Activated T-cell treated with anti-CD3 and anti-CD28 coated beads, Interleukin-2, amount 50 U/mL, for 72 hours (primary cell): ENCODE data around the gene SSBP2. TPM values are rescaled to one million over a fixed set of nuclear protein-coding genes. Genes with fewer than 3 reads are reported as not detected.
"Not testable (repeated sequence)": the region's sequence is repeated elsewhere in the genome, so short reads cannot be mapped to it uniquely, and the experiment has no call there.

ENCODE experiments used
- ATAC-seq, 2 donors: fragments of 150-1000 bp; cut with Tn5 transposase; replicated peaks in 1 of 2; 2 replicates each; pipeline ENCODE4 v1.10.0; 2021; ENCODE audit warnings: moderate library complexity in 2 of 2, mild to moderate bottlenecking in 1 of 2
- DNase-seq, 2 donors: peaks; one replicate each; pipeline ENCODE4 v3.0.0; 2021 to 2022; ENCODE audit warnings: mixed read lengths in 1 of 2
- H3K27ac Mint-ChIP-seq: one replicate; pipeline ENCODE4 v1.8.0; 2022; ENCODE audit warnings: mild to moderate bottlenecking, moderate library complexity, mixed read lengths
- H3K27me3 Mint-ChIP-seq: one replicate; pipeline ENCODE4 v1.8.0; 2022; ENCODE audit warnings: low read depth, mixed read lengths
- H3K36me3 Mint-ChIP-seq, 2 donors: one replicate each; pipeline ENCODE4 v1.8.0; 2022; ENCODE audit warnings: mixed read lengths in 2 of 2, mild to moderate bottlenecking in 1 of 2; ENCODE audit not compliant: insufficient read depth in 2 of 2
- H3K4me1 Mint-ChIP-seq: one replicate; pipeline ENCODE4 v1.8.0; 2022; ENCODE audit warnings: low read depth, mixed read lengths
- H3K4me3 Mint-ChIP-seq, 2 donors: one replicate each; pipeline ENCODE4 v1.8.0; 2022; ENCODE audit warnings: mild to moderate bottlenecking in 2 of 2, mixed read lengths in 2 of 2, moderate library complexity in 2 of 2
- H3K9me3 Mint-ChIP-seq, 2 donors: one replicate each; pipeline ENCODE4 v1.8.0; 2022; ENCODE audit warnings: mixed read lengths in 2 of 2
- total RNA-seq, 2 donors: library from RNA; stranded (reverse); gene quantifications; one replicate each; pipeline ENCODE4 v1.2.3, GENCODE V29; 2022

SSBP2 gene
- total RNA-seq, 2 donors from 2014 or later = 13.5 to 17.5 TPM

GRCh38 chr5:81409896-81410295 lies 341.0 kb downstream of the SSBP2 start:
- Mint-ChIP-seq H3K36me3 (no peaks in the 10 kb centered on the region), H3K27me3 (no peaks in the 10 kb centered on the region), H3K4me3 (peak overlapping the region in 1 of 2 donors; percentile 34), H3K4me1 (peaks cover 5% of the 10 kb centered on the region), H3K9me3 (no peaks in the 10 kb centered on the region), H3K27ac (no peak overlapping the region)
- DNase-seq (no peak), ATAC-seq (peak in 1 of 2 donors; percentile 43)

GRCh38 chr5:81409361-81409760 lies 341.5 kb downstream of the SSBP2 start:
- H3K4me1 Mint-ChIP-seq = peaks cover 5% of the 10 kb centered on the region
- DNase-seq = no peak
- H3K36me3 Mint-ChIP-seq = no peaks in the 10 kb centered on the region
- no peaks in the 10 kb centered on the region for H3K9me3 Mint-ChIP-seq
- H3K4me3 Mint-ChIP-seq = no peak overlapping the region
- H3K27ac Mint-ChIP-seq = no peak overlapping the region
- H3K27me3 Mint-ChIP-seq = no peaks in the 10 kb centered on the region
- ATAC-seq = no peak

- ATAC-seq (no peak), DNase-seq (no peak)
- Mint-ChIP-seq H3K4me3 (no peak overlapping the region), H3K36me3 (no peaks in the 10 kb centered on the region), H3K27me3 (no peaks in the 10 kb centered on the region), H3K4me1 (peaks cover 5% of the 10 kb centered on the region), H3K9me3 (no peaks in the 10 kb centered on the region), H3K27ac (no peak overlapping the region)
Observed at GRCh38 chr5:81408496-81408895, 342.4 kb downstream of the SSBP2 start.

- H3K27ac Mint-ChIP-seq, H3K4me1 Mint-ChIP-seq, H3K9me3 Mint-ChIP-seq, H3K36me3 Mint-ChIP-seq, ATAC-seq, H3K4me3 Mint-ChIP-seq, H3K27me3 Mint-ChIP-seq, DNase-seq: not testable (repeated sequence)
Observed at GRCh38 chr5:81407811-81408210, 343.1 kb downstream of the SSBP2 start.

- Mint-ChIP-seq H3K9me3 (no peaks in the 10 kb centered on the region), H3K36me3 (no peaks in the 10 kb centered on the region), H3K27ac (no peak overlapping the region), H3K27me3 (peaks cover 7% of the 10 kb centered on the region), H3K4me1 (peaks cover 4% of the 10 kb centered on the region), H3K4me3 (no peak overlapping the region)
- ATAC-seq (no peak), DNase-seq (no peak)
Observed at GRCh38 chr5:81405126-81405891, 345.6 kb downstream of the SSBP2 start.

- Mint-ChIP-seq H3K4me1 (peaks cover 4% of the 10 kb centered on the region), H3K27me3 (peaks cover 21% of the 10 kb centered on the region), H3K27ac (no peak overlapping the region), H3K9me3 (no peaks in the 10 kb centered on the region), H3K36me3 (no peaks in the 10 kb centered on the region), H3K4me3 (no peak overlapping the region)
- DNase-seq = no peak
- ATAC-seq = no peak
Observed at GRCh38 chr5:81402192-81402930, 348.5 kb downstream of the SSBP2 start.

GRCh38 chr5:81401266-81401665 lies 349.6 kb downstream of the SSBP2 start:
- DNase-seq (no peak), ATAC-seq (no peak)
- H3K4me1 Mint-ChIP-seq = peaks cover 4% of the 10 kb centered on the region
- no peak overlapping the region for H3K4me3 Mint-ChIP-seq
- H3K27me3 Mint-ChIP-seq = peaks cover 31% of the 10 kb centered on the region
- no peaks in the 10 kb centered on the region for H3K9me3 Mint-ChIP-seq
- no peaks in the 10 kb centered on the region for H3K36me3 Mint-ChIP-seq
- no peak overlapping the region for H3K27ac Mint-ChIP-seq

- peaks cover 37% of the 10 kb centered on the region for H3K27me3 Mint-ChIP-seq
- ATAC-seq = no peak
- no peak for DNase-seq
- no peaks in the 10 kb centered on the region for H3K9me3 Mint-ChIP-seq
- no peak overlapping the region for H3K4me3 Mint-ChIP-seq
- H3K4me1 Mint-ChIP-seq = peaks cover 4% of the 10 kb centered on the region
- H3K27ac Mint-ChIP-seq = no peak overlapping the region
- H3K36me3 Mint-ChIP-seq = no peaks in the 10 kb centered on the region
Observed at GRCh38 chr5:81400375-81400774, 350.5 kb downstream of the SSBP2 start.

- no peak for DNase-seq
- Mint-ChIP-seq H3K4me3 (no peak overlapping the region), H3K9me3 (no peaks in the 10 kb centered on the region), H3K4me1 (peaks cover 4% of the 10 kb centered on the region), H3K27ac (no peak overlapping the region), H3K27me3 (peaks cover 42% of the 10 kb centered on the region), H3K36me3 (peaks cover 0 to 2% of the 10 kb centered on the region in 2 donors)
- ATAC-seq = no peak
Observed at GRCh38 chr5:81398741-81399140, 352.2 kb downstream of the SSBP2 start.

- H3K27ac Mint-ChIP-seq = no peak overlapping the region
- DNase-seq = no peak
- H3K4me1 Mint-ChIP-seq = peaks cover 9% of the 10 kb centered on the region
- H3K36me3 Mint-ChIP-seq = peaks cover 0 to 2% of the 10 kb centered on the region in 2 donors
- ATAC-seq = no peak
- peaks cover 56% of the 10 kb centered on the region for H3K27me3 Mint-ChIP-seq
- no peak overlapping the region for H3K4me3 Mint-ChIP-seq
- H3K9me3 Mint-ChIP-seq = no peaks in the 10 kb centered on the region
Observed at GRCh38 chr5:81397176-81397575, 353.7 kb downstream of the SSBP2 start.

- Mint-ChIP-seq H3K4me3 (no peak overlapping the region), H3K9me3 (no peaks in the 10 kb centered on the region), H3K36me3 (peaks cover 0 to 2% of the 10 kb centered on the region in 2 donors), H3K4me1 (peaks cover 9% of the 10 kb centered on the region), H3K27ac (no peak overlapping the region), H3K27me3 (peaks cover 69% of the 10 kb centered on the region)
- DNase-seq (no peak), ATAC-seq (no peak)
Observed at GRCh38 chr5:81395262-81395661, 355.6 kb downstream of the SSBP2 start.

- Mint-ChIP-seq H3K9me3 (no peaks in the 10 kb centered on the region), H3K27me3 (peaks cover 64% of the 10 kb centered on the region), H3K36me3 (peaks cover 0 to 2% of the 10 kb centered on the region in 2 donors), H3K4me1 (peaks cover 9% of the 10 kb centered on the region), H3K27ac (no peak within 1 kb of the TSS), H3K4me3 (peak within 1 kb of the TSS; percentile 66 to 75)
- peak; percentile 48 to 54 for ATAC-seq
- DNase-seq = peak; percentile 8 to 11
Observed at GRCh38 chr5:81393783-81394718, 356.8 kb downstream of the SSBP2 start, which contains the start of gene ACOT12. Gene ACOT12, minus strand, starts transcription at chr5:81394134. Its CDS starts 20 bp downstream, at chr5:81394114.

GRCh38 chr5:81393430-81393782 lies 357.5 kb downstream of the SSBP2 start:
- peaks cover 5% of the 10 kb centered on the region for H3K4me1 Mint-ChIP-seq
- H3K27me3 Mint-ChIP-seq = peaks cover 57% of the 10 kb centered on the region
- H3K27ac Mint-ChIP-seq = no peak overlapping the region
- peaks cover 0 to 2% of the 10 kb centered on the region in 2 donors for H3K36me3 Mint-ChIP-seq
- H3K9me3 Mint-ChIP-seq = no peaks in the 10 kb centered on the region
- ATAC-seq (no peak), DNase-seq (no peak)
- peak overlapping the region; percentile 66 to 75 for H3K4me3 Mint-ChIP-seq
